C4-2B (cell line): ENCODE measurements around the gene SLC25A46.

Source experiments
- H3K27ac ChIP-seq: fragments of 450-650 bp; 2 replicates; pipeline ENCODE4 v1.5.1; 2017
- ZFX ChIP-seq: fragments of 450-650 bp; IDR thresholded peaks from 2 replicates; pipeline ENCODE4 v1.6.1; 2017
- TF ChIP-seq, protein P1 (sequence below): fragments of 450-650 bp; conservative IDR thresholded peaks from 2 replicates; pipeline ENCODE4 v1.5.1; 2017; ENCODE audit warnings: mild to moderate bottlenecking

SLC25A46 gene

DNA sequence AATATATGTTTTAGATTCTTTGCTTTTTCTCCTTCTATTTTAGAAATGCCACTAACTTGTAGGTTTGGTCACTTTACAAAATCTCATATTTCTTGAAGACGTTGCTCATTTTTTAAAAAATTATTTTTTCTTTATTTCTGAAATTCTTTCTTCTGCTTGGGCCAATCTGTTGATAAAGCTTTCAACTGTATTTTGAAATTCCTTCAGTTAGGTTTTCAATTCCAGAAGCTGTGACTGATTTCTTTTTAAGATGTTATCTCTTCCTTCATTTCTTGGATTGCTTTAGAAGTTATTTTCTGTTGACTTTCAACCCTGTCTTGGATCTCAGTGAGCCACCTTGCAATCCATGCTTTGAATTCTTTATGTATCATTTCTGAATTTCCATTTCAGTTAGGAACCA lies 64.2 kb downstream of the SLC25A46 start:
- H3K27ac ChIP-seq = no peak overlapping the region
- TF ChIP-seq ZFX = no peak
- TF ChIP-seq, protein P1, sequence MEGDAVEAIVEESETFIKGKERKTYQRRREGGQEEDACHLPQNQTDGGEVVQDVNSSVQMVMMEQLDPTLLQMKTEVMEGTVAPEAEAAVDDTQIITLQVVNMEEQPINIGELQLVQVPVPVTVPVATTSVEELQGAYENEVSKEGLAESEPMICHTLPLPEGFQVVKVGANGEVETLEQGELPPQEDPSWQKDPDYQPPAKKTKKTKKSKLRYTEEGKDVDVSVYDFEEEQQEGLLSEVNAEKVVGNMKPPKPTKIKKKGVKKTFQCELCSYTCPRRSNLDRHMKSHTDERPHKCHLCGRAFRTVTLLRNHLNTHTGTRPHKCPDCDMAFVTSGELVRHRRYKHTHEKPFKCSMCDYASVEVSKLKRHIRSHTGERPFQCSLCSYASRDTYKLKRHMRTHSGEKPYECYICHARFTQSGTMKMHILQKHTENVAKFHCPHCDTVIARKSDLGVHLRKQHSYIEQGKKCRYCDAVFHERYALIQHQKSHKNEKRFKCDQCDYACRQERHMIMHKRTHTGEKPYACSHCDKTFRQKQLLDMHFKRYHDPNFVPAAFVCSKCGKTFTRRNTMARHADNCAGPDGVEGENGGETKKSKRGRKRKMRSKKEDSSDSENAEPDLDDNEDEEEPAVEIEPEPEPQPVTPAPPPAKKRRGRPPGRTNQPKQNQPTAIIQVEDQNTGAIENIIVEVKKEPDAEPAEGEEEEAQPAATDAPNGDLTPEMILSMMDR = no peak

DNA sequence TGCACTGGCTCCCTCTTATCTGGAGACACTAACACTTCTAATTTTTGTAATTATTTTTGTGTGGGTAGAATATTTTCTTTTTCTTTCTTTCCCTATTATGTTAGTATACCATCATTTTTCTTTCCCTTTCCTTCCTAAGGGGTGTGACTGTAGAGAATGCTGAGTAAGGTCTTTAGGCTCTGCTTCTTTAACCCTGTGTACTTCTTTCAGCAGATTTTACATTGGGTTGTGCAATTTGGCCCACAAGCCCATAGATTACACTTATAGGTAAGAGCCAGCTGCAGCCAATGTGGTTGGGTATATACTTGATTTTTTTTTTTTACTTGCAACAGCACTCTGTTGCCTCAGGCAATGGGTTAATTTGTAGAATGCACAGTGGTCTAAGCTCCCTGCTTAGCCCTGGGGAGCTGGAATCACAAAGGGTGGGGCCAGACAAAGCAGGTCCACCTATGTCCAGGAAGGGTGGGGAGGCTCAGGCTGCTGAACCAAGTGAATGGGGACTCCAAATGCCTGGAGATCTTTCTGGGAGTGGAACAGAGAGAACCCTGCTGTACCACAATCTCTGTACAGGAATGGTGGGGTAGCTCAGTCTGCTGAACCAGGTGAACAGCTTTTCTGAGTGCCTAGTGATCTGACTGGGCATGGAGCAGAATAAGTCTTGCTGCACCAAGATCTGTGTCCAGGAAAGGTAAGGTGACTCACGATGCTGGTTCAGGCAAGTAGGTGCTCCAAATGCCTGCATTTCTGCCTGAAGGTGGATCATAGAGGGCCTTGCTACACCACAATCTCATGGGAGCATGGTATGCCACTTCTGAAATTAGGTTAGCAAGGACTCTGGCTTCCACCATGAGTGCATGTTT lies 64.9 kb downstream of the SLC25A46 start:
- H3K27ac ChIP-seq = no peak overlapping the region
- TF ChIP-seq, protein P1 = no peak
- no peak for TF ChIP-seq ZFX

DNA sequence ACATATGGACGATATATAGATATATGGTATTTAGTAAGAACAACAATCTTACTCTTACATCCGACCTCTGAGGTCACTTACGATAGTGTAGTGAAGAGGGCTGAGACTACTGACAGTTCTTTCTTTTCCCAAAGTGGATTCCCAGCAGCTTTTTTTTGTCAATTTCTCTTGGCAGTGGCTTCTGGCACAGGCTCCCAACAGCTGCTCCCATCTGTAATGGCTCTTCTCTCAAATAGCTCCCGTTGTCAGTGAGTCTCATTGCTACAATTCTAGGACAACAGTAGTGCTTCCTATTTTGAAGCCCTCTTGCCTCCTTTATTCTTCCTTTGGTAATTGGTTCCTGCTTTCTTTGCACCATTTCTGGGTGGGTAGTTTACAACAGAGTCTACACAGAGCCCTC lies 68.4 kb downstream of the SLC25A46 start:
- no peak for TF ChIP-seq ZFX
- TF ChIP-seq, protein P1 = no peak
- H3K27ac ChIP-seq = no peak overlapping the region

DNA sequence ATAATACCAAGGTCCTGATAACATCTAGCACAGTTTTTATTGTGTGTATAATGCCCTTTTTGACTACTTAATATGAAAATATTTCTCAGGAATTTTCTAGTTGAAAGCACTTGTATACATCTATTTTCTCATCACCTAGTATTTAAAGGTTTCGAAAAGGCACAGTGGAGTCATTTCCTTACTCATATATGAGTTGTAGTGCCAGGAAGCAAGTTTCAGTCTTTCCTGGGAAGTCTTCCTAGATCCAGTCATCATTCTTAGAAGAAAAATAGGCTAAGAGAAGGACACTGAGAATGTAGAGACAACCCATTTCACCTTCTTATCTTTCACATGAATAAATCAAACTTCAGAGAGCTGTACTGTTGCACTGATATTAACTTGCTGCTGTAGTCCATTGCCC lies 70.2 kb downstream of the SLC25A46 start:
- H3K27ac ChIP-seq = no peak overlapping the region
- TF ChIP-seq ZFX = no peak
- TF ChIP-seq, protein P1 = no peak
